HFFc6 (cell line): Measurements from ENCODE around the gene DTX3. TPM values are rescaled to one million over a fixed set of nuclear protein-coding genes. Genes with fewer than 3 reads are reported as not detected.
"Not testable (repeated sequence)": the region's sequence is repeated elsewhere in the genome, so short reads cannot be mapped to it uniquely, and the experiment has no call there.

Experiments used
- DNase-seq: peaks from one replicate; pipeline ENCODE4 v3.0.0-alpha.2; 2018
- H3K27ac Mint-ChIP-seq: 2 replicates; pipeline ENCODE4 v1.8.0; 2020; ENCODE audit warnings: mild to moderate bottlenecking, mixed read lengths
- H3K27me3 Mint-ChIP-seq: 2 replicates; pipeline ENCODE4 v1.8.0; 2021; ENCODE audit warnings: mild to moderate bottlenecking, moderate library complexity, mixed read lengths; ENCODE audit not compliant: insufficient read depth
- H3K36me3 Mint-ChIP-seq: 2 replicates; pipeline ENCODE4 v1.8.0; 2021; ENCODE audit warnings: low read depth, mixed read lengths
- H3K4me1 Mint-ChIP-seq: 2 replicates; pipeline ENCODE4 v1.8.0; 2020; ENCODE audit warnings: low read depth, mixed read lengths
- H3K4me3 Mint-ChIP-seq: 2 replicates; pipeline ENCODE4 v1.8.0; 2020; ENCODE audit warnings: mild to moderate bottlenecking, moderate library complexity, mixed read lengths
- H3K9me3 Mint-ChIP-seq: 2 replicates; pipeline ENCODE4 v1.8.0; 2020; ENCODE audit warnings: mild to moderate bottlenecking, mixed read lengths
- CTCF ChIP-seq: fragments of 200-600 bp; sonication (generic); IDR thresholded peaks from 2 replicates; pipeline ENCODE4 v1.5.0; 2021; ENCODE audit warnings: antibody characterized with exemption, mild to moderate bottlenecking
- total RNA-seq, 6 experiments: library from RNA; stranded (reverse); fragmentation: NEBNext Ultra II Directional; extraction: Animal tissue kit (Norgen Biotek cat#: 25700); gene quantifications; 2 replicates in 1 of 6; 3 replicates in 5 of 6; pipeline ENCODE4 v1.2.3, GENCODE V29; 2021

DTX3 gene
- total RNA-seq, 6 experiments from 2014 or later = 17.7 to 21.0 (median 19.2) TPM

- Mint-ChIP-seq H3K36me3 (peaks cover 13% of the 10 kb centered on the region), H3K4me1 (peaks cover 14% of the 10 kb centered on the region)
Measured at GRCh38 chr12:57617942-57618341, 13.3 kb downstream of the DTX3 start.

GRCh38 chr12:57618431-57618830 lies 13.8 kb downstream of the DTX3 start:
- not testable (repeated sequence) for H3K4me3 Mint-ChIP-seq, H3K27ac Mint-ChIP-seq, H3K9me3 Mint-ChIP-seq, DNase-seq
- Mint-ChIP-seq H3K36me3 (peaks cover 13% of the 10 kb centered on the region), H3K4me1 (peaks cover 14% of the 10 kb centered on the region), H3K27me3 (peaks cover 14% of the 10 kb centered on the region)

More at GRCh38 chr12:57617942-57618341, 13.3 kb downstream of the DTX3 start:
- no peak overlapping the region for H3K4me3 Mint-ChIP-seq
- no peak overlapping the region for H3K27ac Mint-ChIP-seq
- no peak for DNase-seq
- H3K9me3 Mint-ChIP-seq = no peaks in the 10 kb centered on the region
- TF ChIP-seq CTCF = no peak
- H3K27me3 Mint-ChIP-seq = peaks cover 13% of the 10 kb centered on the region

DNA sequence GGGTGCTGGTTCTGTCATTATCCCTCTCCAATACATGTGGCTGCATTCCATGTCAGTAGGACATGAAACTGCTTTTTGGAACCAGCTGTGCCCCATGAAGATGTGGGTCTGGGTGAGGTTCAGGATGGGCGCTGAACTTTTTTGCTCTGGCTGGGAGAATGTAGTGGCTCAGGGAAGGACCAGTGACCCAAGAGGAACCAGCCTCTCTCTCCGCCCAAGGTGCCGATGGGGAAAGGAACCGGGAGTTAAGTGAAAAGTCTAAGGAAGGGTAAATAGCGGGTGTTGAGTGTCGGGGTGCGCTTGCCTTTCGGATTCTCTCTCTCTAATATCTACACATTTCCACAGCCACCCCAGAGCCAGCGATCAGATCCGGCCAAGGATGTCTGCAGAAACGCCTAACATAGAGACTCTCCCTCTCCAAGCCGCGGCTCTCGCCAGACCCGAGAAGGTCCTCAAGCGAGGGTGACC lies 14.4 kb downstream of the DTX3 start:
- no peaks in the 10 kb centered on the region for H3K9me3 Mint-ChIP-seq
- H3K36me3 Mint-ChIP-seq = peaks cover 13% of the 10 kb centered on the region
- no peak for TF ChIP-seq CTCF
- no peak for DNase-seq
- no peak overlapping the region for H3K27ac Mint-ChIP-seq
- peaks cover 14% of the 10 kb centered on the region for H3K4me1 Mint-ChIP-seq
- peaks cover 15% of the 10 kb centered on the region for H3K27me3 Mint-ChIP-seq
- H3K4me3 Mint-ChIP-seq = no peak overlapping the region

DNA sequence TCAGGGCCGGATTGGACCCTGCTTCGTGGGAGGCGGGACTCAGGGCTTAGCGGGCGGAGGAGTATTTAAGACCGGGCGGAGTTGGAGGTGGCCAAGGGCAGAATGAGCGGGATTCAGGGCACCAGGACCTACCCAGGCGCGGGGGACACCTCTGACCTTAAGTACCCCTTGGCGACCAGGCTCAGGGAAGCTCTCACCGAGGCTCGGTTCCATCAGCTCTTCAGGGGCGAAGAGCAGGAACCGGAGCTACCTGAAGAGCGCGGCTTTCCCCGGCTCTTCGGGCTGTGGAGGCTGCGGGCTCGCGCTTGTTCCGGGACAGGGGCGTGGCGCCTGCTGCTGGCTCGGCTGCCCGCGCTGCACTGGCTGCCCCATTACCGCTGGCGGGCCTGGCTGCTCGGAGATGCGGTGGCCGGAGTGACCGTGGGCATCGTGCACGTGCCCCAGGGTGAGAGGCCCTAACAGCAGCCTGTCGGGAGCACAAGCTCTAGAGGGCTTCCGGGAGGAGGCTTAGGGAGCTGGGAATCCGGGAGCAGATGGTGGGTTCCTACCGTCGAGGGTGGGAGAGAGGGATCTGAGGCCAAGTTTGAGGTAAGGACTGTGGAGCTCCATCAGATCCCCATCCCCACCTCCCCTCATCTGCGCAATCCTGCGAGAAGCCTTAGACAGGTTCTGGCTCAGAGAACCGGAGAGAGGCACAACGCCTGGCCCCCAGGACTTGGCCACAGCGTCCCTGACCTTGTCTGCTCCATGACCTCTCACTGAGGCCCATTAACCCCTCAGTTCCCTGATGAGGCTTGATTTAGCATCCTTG lies 15.0 kb downstream of the DTX3 start:
- H3K4me1 Mint-ChIP-seq = peaks cover 14% of the 10 kb centered on the region
- H3K27me3 Mint-ChIP-seq = peaks cover 18% of the 10 kb centered on the region
- no peaks in the 10 kb centered on the region for H3K9me3 Mint-ChIP-seq
- no peak for TF ChIP-seq CTCF
- no peak overlapping the region for H3K27ac Mint-ChIP-seq
- H3K4me3 Mint-ChIP-seq = no peak overlapping the region
- DNase-seq = no peak
- H3K36me3 Mint-ChIP-seq = peaks cover 13% of the 10 kb centered on the region

DNA sequence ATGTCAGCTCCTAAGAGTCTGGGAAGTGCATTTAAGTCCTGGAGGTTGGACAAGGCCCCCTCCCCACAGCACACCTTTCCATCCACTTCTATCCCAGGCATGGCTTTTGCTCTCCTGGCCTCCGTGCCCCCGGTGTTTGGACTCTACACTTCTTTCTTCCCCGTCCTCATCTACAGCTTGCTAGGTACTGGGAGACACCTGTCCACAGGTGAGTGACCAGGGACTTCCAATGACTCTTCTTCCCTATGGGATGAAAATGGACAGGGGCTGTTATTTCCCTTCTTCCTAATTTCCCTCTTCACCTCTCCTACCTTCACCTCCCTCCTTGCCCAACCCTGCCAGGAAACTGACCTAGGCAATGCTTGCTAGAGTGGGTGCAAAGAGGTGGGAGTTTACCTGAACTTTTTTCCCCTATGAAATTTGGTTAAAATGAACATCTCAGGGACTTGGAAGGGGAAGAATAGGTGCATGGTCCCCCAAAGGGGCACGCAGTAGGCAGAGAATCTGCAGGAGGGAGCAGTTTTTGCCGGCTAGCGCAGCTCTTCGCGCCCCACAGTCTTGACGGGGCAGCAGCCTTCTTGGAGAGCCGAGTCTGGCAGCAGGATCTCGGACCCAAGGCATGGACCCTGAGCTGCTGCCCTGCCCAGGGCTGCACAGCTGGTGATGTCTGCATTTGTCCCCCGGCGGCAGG lies 15.8 kb downstream of the DTX3 start:
- H3K36me3 Mint-ChIP-seq = peaks cover 13% of the 10 kb centered on the region
- no peak for DNase-seq
- peaks cover 14% of the 10 kb centered on the region for H3K4me1 Mint-ChIP-seq
- H3K9me3 Mint-ChIP-seq = no peaks in the 10 kb centered on the region
- H3K27ac Mint-ChIP-seq = no peak overlapping the region
- TF ChIP-seq CTCF = no peak
- H3K4me3 Mint-ChIP-seq = 0 out of 2 replicates have a peak overlapping the region, but pooled peaks have one; percentile 75
- H3K27me3 Mint-ChIP-seq = peaks cover 22% of the 10 kb centered on the region
